Measurements from ENCODE around the gene FAM25A.

FAM25A gene

GRCh38 chr10:87066865-87067264, 46.8 kb downstream of the FAM25A start:
- no peak overlapping the region for H3K27ac ChIP-seq (ENCODE audit: poor library complexity, severe bottlenecking)
- H3K4me3 ChIP-seq (ENCODE audit: severe bottlenecking) = no peak overlapping the region
- H3K36me3 ChIP-seq (ENCODE audit: low read depth) = peaks cover 83% of the 10 kb centered on the region
- H3K4me1 ChIP-seq (ENCODE audit: insufficient read depth, poor library complexity, severe bottlenecking) = no peaks in the 10 kb centered on the region
- DNase-seq (ENCODE audit: low spot score) (no peak), ATAC-seq (ENCODE audit: low read depth) (no peak)
- H3K27me3 ChIP-seq (ENCODE audit: insufficient read depth, poor library complexity, severe bottlenecking) = no peaks in the 10 kb centered on the region
- no peak for TF ChIP-seq CTCF (IDR thresholded peaks at IDR 0.05; ENCODE audit: poor library complexity, severe bottlenecking)
- H3K9me3 ChIP-seq (ENCODE audit: severe bottlenecking) = no peaks in the 10 kb centered on the region

GRCh38 chr10:87068281-87068680, 48.2 kb downstream of the FAM25A start:
- DNase-seq (ENCODE audit: low spot score) (no peak), ATAC-seq (ENCODE audit: low read depth) (no peak)
- Histone ChIP-seq H3K9me3 (ENCODE audit: severe bottlenecking) (no peaks in the 10 kb centered on the region), H3K4me3 (ENCODE audit: severe bottlenecking) (no peak overlapping the region), H3K27me3 (ENCODE audit: insufficient read depth, poor library complexity, severe bottlenecking) (no peaks in the 10 kb centered on the region), H3K4me1 (ENCODE audit: insufficient read depth, poor library complexity, severe bottlenecking) (no peaks in the 10 kb centered on the region), H3K36me3 (ENCODE audit: low read depth) (peaks cover 80% of the 10 kb centered on the region), H3K27ac (ENCODE audit: poor library complexity, severe bottlenecking) (no peak overlapping the region)
- TF ChIP-seq CTCF (IDR thresholded peaks at IDR 0.05; ENCODE audit: poor library complexity, severe bottlenecking) = no peak

- peaks cover 84% of the 10 kb centered on the region for H3K36me3 ChIP-seq (ENCODE audit: low read depth)
Measured at GRCh38 chr10:87072449-87072848, 52.4 kb downstream of the FAM25A start.

More at GRCh38 chr10:87072449-87072848, 52.4 kb downstream of the FAM25A start:
- no peak for TF ChIP-seq CTCF (IDR thresholded peaks at IDR 0.05; ENCODE audit: poor library complexity, severe bottlenecking)
- no peak overlapping the region for H3K4me3 ChIP-seq (ENCODE audit: severe bottlenecking)
- DNase-seq (ENCODE audit: low spot score) = no peak
- no peaks in the 10 kb centered on the region for H3K4me1 ChIP-seq (ENCODE audit: insufficient read depth, poor library complexity, severe bottlenecking)
- no peaks in the 10 kb centered on the region for H3K9me3 ChIP-seq (ENCODE audit: severe bottlenecking)
- H3K27me3 ChIP-seq (ENCODE audit: insufficient read depth, poor library complexity, severe bottlenecking) = no peaks in the 10 kb centered on the region
- H3K27ac ChIP-seq (ENCODE audit: poor library complexity, severe bottlenecking) = no peak overlapping the region
- ATAC-seq (ENCODE audit: low read depth) = no peak

Measured in RWPE2 (cell line).